PC-3 (cell line): ENCODE data around the gene PLVAP. TPM values are rescaled to one million over a fixed set of nuclear protein-coding genes. Genes with fewer than 3 reads are reported as not detected.

Experiments used
- ATAC-seq: fragments of 200-7000 bp; cut with Tn5 transposase; 2 replicates; pipeline ENCODE4 v1.9.1; 2020; ENCODE audit warnings: mild to moderate bottlenecking, moderate library complexity
- BruUV-seq: library from RNA; stranded (reverse); fragments of 400-500 nt; replicated peaks from 2 replicates; lab custom pipeline; 2021; lab: Mats Ljungman, UMichigan
- CTCF ChIA-PET: fragments of 300-600 bp; sonication (Branson Sonifier 250); formaldehyde crosslinking; loops from one replicate; lab custom pipeline; 2022; ENCODE audit warnings: antibody characterized with exemption; lab: Charles Lee
- POLR2A ChIA-PET: fragments of 300-600 bp; sonication (Branson Sonifier 250); formaldehyde crosslinking; loops from one replicate; lab custom pipeline; 2022; ENCODE audit warnings: antibody characterized with exemption; ENCODE audit not compliant: unreplicated experiment; lab: Charles Lee
- DNase-seq: peaks from one replicate; pipeline ENCODE4 v3.0.0-alpha.2; 2015
- H2AFZ ChIP-seq: fragments of 300-600 bp; sonication (generic); 2 replicates; pipeline ENCODE4 v1.6.0; 2016; ENCODE audit warnings: antibody characterized with exemption, low read length
- H3F3A ChIP-seq: fragments of 300-600 bp; sonication (generic); one replicate; pipeline ENCODE4 v1.6.0; 2017; ENCODE audit warnings: antibody characterized with exemption, low read length, control low read depth, mild to moderate bottlenecking; ENCODE audit not compliant: unreplicated experiment
- H3K27ac ChIP-seq: fragments of 300-600 bp; sonication (generic); 2 replicates; pipeline ENCODE4 v1.5.1; 2016; ENCODE audit warnings: mild to moderate bottlenecking, low read length
- H3K27me3 ChIP-seq: fragments of 300-600 bp; sonication (generic); 2 replicates; pipeline ENCODE4 v1.6.1; 2016; ENCODE audit warnings: low read length, mixed read lengths
- H3K36me3 ChIP-seq: fragments of 300-600 bp; sonication (generic); 2 replicates; pipeline ENCODE4 v1.6.1; 2016; ENCODE audit warnings: low read depth, mixed run types, low read length, mixed read lengths
- H3K4me1 ChIP-seq: fragments of 300-600 bp; sonication (generic); 2 replicates; pipeline ENCODE4 v1.5.1; 2016; ENCODE audit warnings: low read length; ENCODE audit not compliant: insufficient read depth
- H3K4me2 ChIP-seq: fragments of 300-600 bp; sonication (generic); 2 replicates; pipeline ENCODE4 v1.6.0; 2016; ENCODE audit warnings: low read length
- H3K4me3 ChIP-seq: fragments of 300-600 bp; sonication (generic); 2 replicates; pipeline ENCODE4 v1.5.1; 2016; ENCODE audit warnings: mild to moderate bottlenecking, low read length, mixed read lengths
- H3K79me2 ChIP-seq: fragments of 300-600 bp; sonication (generic); 2 replicates; pipeline ENCODE4 v1.6.1; 2017; ENCODE audit warnings: low read length, mixed read lengths
- H3K9ac ChIP-seq: fragments of 300-600 bp; sonication (generic); 2 replicates; pipeline ENCODE4 v1.6.0; 2016; ENCODE audit warnings: mild to moderate bottlenecking, low read length
- H3K9me2 ChIP-seq: fragments of 300-600 bp; sonication (generic); replicated peaks from 2 replicates; pipeline ENCODE4 v1.6.1; 2016; ENCODE audit warnings: mixed run types, low read length, mixed read lengths
- H3K9me3 ChIP-seq: fragments of 300-600 bp; sonication (generic); 2 replicates; pipeline ENCODE4 v1.6.1; 2016; ENCODE audit warnings: low read length, mixed read lengths
- H4K20me1 ChIP-seq: fragments of 300-600 bp; sonication (generic); 2 replicates; pipeline ENCODE4 v1.6.1; 2016; ENCODE audit warnings: low read length, mixed read lengths
- EZH2 ChIP-seq: fragments of 300-600 bp; sonication (generic); IDR thresholded peaks from one replicate; pipeline ENCODE4 v1.6.1; 2017; ENCODE audit warnings: antibody characterized with exemption, mild to moderate bottlenecking, low read length; ENCODE audit not compliant: unreplicated experiment
- EZH2phosphoT487 ChIP-seq: fragments of 300-600 bp; sonication (generic); IDR thresholded peaks from 2 replicates; pipeline ENCODE4 v1.6.1; 2018; ENCODE audit warnings: mild to moderate bottlenecking, antibody characterized with exemption, low read length, borderline replicate concordance
- intact Hi-C: fragments of 100-400 bp; cut with micrococcal nuclease; formaldehyde crosslinking; loops from 2 replicates; pipeline ENCODE4 v1.9.0; 2023
- total RNA-seq: library from RNA; depleted of rRNA; stranded (reverse); fragments of >200 nt; gene quantifications from 2 replicates; pipeline ENCODE4 v1.2.3, GENCODE V29; 2014
- TF ChIP-seq, protein P1 (sequence below): fragments of 300-600 bp; sonication (generic); conservative IDR thresholded peaks from 2 replicates; pipeline ENCODE4 v1.5.1; 2017; ENCODE audit warnings: antibody characterized with exemption, low read depth, mild to moderate bottlenecking, low read length

The PLVAP gene
- total RNA-seq, 1 experiment from 2014 or later, result not detected

DNA sequence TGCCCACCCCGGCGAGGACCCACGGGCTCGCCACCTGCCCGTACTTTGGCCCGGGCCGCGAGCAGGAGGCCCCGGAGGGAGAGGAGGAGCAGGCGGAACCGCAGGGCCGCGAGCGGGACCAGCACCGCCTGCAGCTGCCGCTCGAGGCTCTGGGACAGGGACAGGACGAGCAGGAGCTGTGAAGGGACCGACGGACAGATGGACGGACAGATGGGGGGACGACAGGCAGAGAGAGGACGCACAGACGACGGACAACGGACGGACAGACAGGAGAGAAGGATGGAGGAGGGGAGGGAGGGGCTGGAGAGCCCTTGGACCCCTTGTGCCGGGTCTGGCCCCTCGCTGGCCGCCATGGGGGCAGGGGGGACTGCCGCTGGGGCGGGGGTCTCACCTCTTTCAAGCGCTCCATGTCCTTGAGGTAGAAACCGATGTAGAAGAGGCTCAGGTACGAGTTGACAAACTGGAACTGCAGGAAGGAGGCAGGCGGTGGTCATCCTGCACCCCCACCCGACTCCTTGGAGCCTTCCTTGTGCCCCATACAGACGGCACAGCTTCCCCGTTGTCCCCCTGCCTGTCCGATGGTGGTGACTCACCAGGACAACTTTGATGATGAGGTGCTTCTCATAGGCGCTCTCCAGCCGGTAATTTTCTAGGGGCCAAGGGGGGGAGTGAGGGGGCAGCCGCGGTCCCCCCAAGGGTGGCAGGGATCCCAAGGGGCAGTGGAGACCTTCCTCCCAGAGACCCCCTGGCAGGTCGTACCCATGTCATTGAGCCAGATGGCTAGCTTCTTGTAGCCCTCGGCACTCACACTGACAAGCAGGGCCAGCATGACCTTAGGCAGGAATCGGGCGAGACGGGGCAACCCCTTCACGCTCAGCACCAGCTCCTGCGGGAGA is 47.5 kb downstream of the PLVAP start:
- Histone ChIP-seq H3K9me2 (no peaks in the 10 kb centered on the region), H3K9me3 (no peaks in the 10 kb centered on the region), H3K27ac (no peak overlapping the region), H3F3A (no peaks in the 10 kb centered on the region), H3K4me3 (no peak overlapping the region), H3K4me1 (no peaks in the 10 kb centered on the region; the same call in 1 of the 2 replicates), H3K27me3 (no peaks in the 10 kb centered on the region), H4K20me1 (no peaks in the 10 kb centered on the region), H2AFZ (no peak overlapping the region), H3K9ac (no peak overlapping the region), H3K79me2 (no peaks in the 10 kb centered on the region; the same call in 1 of the 2 replicates), H3K4me2 (no peak overlapping the region), H3K36me3 (peaks cover 6% of the 10 kb centered on the region)
- CTCF ChIA-PET, result no interaction called here
- POLR2A ChIA-PET, result no interaction called here
- TF ChIP-seq EZH2phosphoT487 (no peak), EZH2 (no peak)
- TF ChIP-seq, protein P1, sequence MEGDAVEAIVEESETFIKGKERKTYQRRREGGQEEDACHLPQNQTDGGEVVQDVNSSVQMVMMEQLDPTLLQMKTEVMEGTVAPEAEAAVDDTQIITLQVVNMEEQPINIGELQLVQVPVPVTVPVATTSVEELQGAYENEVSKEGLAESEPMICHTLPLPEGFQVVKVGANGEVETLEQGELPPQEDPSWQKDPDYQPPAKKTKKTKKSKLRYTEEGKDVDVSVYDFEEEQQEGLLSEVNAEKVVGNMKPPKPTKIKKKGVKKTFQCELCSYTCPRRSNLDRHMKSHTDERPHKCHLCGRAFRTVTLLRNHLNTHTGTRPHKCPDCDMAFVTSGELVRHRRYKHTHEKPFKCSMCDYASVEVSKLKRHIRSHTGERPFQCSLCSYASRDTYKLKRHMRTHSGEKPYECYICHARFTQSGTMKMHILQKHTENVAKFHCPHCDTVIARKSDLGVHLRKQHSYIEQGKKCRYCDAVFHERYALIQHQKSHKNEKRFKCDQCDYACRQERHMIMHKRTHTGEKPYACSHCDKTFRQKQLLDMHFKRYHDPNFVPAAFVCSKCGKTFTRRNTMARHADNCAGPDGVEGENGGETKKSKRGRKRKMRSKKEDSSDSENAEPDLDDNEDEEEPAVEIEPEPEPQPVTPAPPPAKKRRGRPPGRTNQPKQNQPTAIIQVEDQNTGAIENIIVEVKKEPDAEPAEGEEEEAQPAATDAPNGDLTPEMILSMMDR, result no peak
- no TSS peak for BruUV-seq
- ATAC-seq (no peak), DNase-seq (no peak)
- intact Hi-C loops, result no loop called here

DNA sequence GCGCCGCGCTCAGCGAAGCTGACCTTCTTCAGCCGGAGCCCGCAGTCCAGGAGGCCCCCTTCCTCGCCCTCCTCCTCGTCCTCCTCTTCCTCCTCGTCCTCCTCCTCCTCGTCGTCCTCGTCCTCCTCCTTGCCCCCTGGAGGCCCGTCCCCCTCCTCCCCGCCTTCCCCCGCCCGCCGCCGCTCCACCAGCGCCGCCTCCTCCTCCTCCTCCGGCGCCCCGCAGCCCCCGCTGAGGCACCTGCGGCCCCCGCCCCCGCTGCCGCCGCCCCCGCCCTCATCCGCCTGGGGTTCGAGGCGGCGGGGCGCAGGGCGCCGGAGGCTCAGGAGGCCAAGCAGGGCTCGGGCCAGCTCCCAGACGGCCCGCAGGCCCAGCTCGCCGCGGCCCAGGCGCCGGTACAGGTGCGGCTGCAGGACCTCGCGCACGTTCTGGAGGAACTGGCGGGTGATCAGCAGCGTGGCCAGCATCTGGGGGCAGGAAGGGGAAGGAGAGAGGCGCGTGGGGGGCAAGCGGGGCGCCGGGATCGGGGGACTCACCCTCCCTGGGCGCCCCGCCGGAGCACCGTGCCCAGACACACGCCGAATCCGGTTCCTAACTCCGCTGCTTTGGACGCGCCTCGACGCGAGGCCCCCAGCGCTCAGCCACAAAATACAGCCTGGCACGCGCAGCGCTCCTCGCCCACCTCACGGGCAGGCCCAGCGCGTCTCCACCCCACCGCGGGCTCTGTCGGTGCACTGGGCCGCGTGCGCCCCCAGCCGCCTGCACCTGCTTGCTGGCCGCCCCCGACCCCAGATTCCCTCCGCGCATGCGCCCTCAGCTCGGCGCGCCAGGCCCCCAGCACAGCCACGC is 48.4 kb downstream of the PLVAP start:
- H3K9me3 ChIP-seq, result no peaks in the 10 kb centered on the region
- ATAC-seq, result no peak
- H3F3A ChIP-seq, result no peaks in the 10 kb centered on the region
- H3K27me3 ChIP-seq, result no peaks in the 10 kb centered on the region
- H3K79me2 ChIP-seq, result no peaks in the 10 kb centered on the region
- ChIA-PET CTCF (no interaction called here), POLR2A (no interaction called here)
- intact Hi-C loops, result no loop called here
- no peaks in the 10 kb centered on the region; the same call in 1 of the 2 replicates for H3K4me1 ChIP-seq
- H3K4me2 ChIP-seq, result no peak overlapping the region
- BruUV-seq, result no TSS peak
- peaks cover 6% of the 10 kb centered on the region for H3K36me3 ChIP-seq
- H3K9ac ChIP-seq, result no peak overlapping the region
- H3K27ac ChIP-seq, result no peak overlapping the region
- no peak overlapping the region for H3K4me3 ChIP-seq
- no peaks in the 10 kb centered on the region for H3K9me2 ChIP-seq
- no peak for TF ChIP-seq EZH2
- TF ChIP-seq, protein P1, result no peak
- TF ChIP-seq EZH2phosphoT487, result no peak
- H2AFZ ChIP-seq, result no peak overlapping the region
- H4K20me1 ChIP-seq, result no peaks in the 10 kb centered on the region
- DNase-seq, result no peak
